COR-L47 (cell line): ENCODE data around the gene RABGAP1L.
"Not testable (repeated sequence)": the region's sequence is repeated elsewhere in the genome, so short reads cannot be mapped to it uniquely, and the experiment has no call there.

Experiments
- DNase-seq: peaks from one replicate; lab custom pipeline; 2025; lab: John Stamatoyannopoulos, UW

The RABGAP1L gene

DNA sequence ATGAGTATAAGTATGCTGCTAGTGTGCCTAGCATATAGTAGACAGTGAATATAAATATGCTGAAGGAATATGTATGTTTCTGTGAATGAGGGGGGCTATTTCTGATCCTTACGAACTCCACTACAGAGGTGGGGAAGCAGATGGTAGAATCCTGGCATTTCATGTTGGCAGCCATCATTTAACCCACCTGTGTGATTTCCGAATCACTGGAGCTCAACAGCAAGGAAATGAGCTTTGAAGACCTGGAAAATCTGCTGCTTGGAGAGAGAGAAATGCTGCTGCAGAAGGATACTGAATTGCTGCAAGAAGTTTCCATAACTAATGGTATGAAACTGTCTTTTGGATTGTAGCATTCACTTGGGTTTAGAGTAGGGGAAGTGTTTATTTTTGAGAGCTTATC lies 83.5 kb downstream of the RABGAP1L start:
- no peak for DNase-seq

- DNase-seq = no peak
These were observed 84.2 kb downstream of the RABGAP1L start for GRCh38 chr1:174243451-174244000.

DNA sequence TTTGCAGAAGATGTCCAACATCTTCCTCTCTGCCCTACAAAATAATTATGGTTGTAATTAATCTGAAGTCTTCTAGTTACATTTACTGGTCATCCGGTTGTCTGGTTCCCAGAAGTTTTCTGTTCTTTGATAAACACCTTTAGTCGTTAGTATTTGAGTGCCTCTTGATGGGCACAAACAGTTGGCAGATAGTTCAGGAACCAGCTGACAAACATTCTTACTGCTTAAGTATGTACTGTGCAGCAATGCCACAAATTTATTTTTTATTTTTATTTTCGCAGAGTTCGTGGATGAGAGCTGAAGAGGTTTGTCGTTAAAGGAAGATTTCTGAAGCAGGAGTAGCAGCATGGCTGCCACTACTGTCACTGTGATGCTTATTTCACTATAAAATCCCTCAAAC lies 84.7 kb downstream of the RABGAP1L start:
- DNase-seq = no peak

GRCh38 chr1:174247472-174247871 lies 88.2 kb downstream of the RABGAP1L start:
- DNase-seq = no peak

- DNase-seq = no peak
These were observed 88.7 kb downstream of the RABGAP1L start for GRCh38 chr1:174248041-174248440.

GRCh38 chr1:174256386-174256785 lies 97.1 kb downstream of the RABGAP1L start:
- not testable (repeated sequence) for DNase-seq

- DNase-seq = peak; percentile 4
These were observed 98.8 kb downstream of the RABGAP1L start for GRCh38 chr1:174258148-174258550.

GRCh38 chr1:174262349-174263241 lies 103.3 kb downstream of the RABGAP1L start:
- peak; percentile 26 for DNase-seq

GRCh38 chr1:174265282-174265681 lies 106.0 kb downstream of the RABGAP1L start:
- no peak for DNase-seq

DNA sequence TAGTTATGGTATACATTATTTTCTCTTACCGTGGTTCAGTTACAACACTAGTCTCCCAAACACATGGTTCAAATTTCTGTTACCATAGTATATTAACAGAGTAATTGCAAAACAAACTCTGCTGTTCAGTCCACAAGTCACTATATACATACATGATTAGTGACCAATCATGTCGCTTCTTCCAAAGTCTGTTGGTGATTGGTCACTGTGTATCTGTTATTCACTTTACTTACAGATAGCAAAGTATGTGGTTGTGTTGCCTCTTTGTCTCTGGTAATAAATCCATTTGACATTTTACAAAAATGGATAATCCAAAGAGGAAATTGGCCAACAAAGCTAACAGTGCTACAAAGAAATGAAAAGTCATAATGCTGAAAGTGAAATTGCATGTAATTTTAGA lies 107.2 kb downstream of the RABGAP1L start:
- no peak for DNase-seq

- DNase-seq = no peak
These were observed 107.8 kb downstream of the RABGAP1L start for GRCh38 chr1:174266991-174267612.

GRCh38 chr1:174269989-174270651 lies 110.8 kb downstream of the RABGAP1L start:
- DNase-seq = no peak

DNA sequence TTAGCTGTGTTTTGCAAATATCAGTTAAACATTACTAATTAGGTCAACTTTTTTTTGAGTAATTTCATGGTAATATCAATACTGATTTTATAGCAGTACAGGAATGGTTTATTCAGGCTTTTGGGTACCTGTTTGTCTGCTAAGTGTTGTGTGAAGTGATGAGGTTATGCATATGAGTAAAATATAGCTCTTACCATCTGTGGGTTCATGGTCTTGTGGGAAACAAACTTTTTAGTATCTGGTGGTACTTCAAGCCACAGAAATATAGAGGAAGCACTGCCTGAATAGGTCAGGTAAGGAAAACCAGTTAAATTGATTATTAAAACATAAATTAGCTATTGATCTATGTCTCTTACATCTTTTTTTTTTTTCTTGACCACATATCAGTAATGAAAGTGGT lies 113.9 kb downstream of the RABGAP1L start:
- DNase-seq = no peak

- no peak for DNase-seq
These were observed 114.5 kb downstream of the RABGAP1L start for GRCh38 chr1:174273776-174274175.

DNA sequence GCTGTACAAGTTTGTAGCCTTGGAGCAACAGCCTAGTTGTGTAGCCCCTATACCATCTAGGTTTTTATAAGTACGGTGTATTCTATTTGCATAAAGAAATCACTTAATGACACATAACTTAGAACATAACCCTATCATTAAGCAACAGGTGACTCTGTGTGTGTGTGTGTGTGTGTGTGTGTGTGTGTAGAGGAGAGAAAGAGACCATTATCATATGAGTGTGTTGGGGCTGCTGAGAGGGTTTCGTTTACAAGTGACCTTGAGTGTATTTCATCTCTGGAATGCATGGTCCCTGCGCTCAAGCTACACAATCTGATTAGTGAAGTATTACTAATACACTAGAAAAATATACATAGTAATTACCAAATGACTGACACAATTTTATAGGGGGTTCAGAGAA lies 115.1 kb downstream of the RABGAP1L start:
- DNase-seq = no peak

DNA sequence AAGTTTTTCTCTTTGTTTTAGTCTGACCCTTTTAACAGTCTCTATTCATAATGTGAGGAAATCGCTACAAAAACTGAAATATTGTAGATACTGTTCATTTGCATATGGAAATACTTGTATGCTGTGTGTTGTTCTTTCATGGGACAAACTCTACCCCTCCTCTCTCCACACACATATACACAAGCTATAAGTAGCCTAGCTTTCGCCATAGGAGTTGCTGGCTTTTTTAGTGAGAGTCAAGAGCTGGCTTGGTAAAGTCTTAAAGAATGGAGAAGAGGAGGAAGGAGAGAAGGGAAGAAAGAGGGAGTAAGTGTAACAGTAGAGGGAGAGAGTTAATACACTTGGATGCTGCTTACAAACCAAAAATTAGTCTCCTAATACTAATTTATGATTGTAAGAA lies 115.6 kb downstream of the RABGAP1L start:
- DNase-seq = no peak

- no peak for DNase-seq
These were observed 116.8 kb downstream of the RABGAP1L start for GRCh38 chr1:174276087-174276486.

GRCh38 chr1:174284052-174284451 lies 124.7 kb downstream of the RABGAP1L start:
- DNase-seq = no peak

DNA sequence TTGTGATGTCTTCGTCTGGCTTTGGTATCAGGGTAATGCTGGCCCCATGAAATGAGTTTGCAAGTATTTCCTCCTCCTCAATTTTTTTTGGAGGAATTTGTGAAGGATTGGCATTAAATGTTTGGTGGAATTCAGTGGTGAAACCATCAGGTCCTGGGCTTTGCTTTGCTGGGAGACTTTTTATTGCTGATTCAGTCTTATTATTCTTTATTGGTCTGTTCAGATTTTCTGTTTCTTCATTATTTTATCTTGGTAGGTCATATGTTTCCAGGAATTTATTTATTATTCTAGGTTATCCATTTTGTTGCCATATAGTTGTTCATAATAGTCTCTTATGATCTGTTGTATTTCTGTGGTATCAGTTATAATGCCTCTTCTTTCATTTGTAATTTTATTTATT lies 126.7 kb downstream of the RABGAP1L start:
- DNase-seq = no peak

DNA sequence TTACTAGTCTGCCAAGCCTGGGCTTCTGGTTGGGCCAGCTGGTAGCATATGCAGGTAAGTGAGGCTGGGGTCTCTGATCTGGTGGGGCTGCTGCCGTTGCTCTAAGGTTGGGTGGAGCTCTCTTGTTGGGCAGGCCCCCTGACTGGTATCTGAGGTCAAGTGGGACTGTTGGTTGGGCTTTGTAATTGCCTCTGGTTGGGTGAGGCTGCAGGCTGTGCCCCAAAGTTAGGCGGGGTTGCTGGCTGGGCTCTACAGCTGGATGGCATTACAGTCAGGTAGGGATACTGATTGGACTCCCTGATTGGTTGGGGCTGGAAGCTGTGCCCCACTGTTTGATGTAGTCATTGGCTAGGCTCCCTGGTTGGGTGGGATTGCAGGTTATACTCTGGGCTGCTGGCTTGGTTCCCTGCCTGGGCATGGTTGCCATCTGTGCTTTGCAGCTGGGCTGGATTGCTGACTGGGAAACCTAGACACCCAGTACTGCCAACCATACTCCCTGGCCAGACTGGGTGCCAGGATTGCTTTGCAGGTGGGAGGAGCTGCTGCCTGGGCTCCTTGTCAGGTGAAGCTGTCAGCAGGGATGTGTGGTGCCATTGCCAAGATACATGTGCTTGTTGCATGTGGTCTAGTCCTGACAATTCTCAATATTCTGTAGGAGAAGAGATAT lies 130.5 kb downstream of the RABGAP1L start:
- no peak for DNase-seq

DNA sequence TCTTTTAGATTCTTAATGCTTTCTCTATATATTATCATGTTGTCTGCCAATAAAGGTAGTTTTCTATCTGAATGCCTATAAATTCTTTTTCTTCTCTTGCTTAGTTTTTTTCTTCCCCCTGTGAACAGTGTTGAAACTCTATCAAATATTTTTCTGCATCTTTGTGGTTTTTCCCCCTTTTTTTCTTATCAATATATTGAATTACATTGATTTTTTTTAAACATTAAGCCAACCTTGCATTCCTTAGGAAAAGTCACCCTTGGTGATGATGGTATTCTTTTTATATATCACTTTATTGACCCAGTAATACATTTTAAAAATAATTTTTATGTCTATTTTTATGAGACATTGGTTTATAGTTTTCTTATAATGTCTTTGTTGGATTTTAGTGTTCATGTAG lies 131.7 kb downstream of the RABGAP1L start:
- no peak for DNase-seq

DNA sequence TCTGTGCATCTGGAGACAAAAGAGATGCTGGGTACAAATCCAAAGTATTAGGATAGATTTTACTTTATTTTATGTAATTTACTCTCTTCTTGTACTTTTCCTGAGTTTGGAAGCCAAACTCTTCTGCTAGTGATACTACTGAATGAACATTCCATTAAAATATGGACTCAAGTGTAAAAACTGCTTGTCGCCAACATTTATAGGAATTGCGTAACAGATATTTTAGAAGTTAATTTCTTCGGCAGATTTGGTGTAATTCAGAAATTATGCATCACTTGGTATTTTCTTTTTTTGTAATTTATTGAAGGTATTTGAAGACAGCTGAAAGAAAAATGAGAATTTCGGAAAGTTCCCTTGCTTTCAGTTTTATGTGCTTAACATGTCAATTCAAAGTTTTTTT lies 137.0 kb downstream of the RABGAP1L start:
- no peak for DNase-seq
